Ectodermal cell (in vitro differentiated cells): ENCODE results near the gene CCDC192.

Experiments used
- H3K27ac ChIP-seq: 2 replicates; pipeline ENCODE4 v1.7.0; 2013; ENCODE audit warnings: mild to moderate bottlenecking, low read depth, low read length; ENCODE audit not compliant: insufficient read depth, poor library complexity, severe bottlenecking
- H3K27me3 ChIP-seq: 2 replicates; pipeline ENCODE4 v1.7.0; 2013; ENCODE audit warnings: mild to moderate bottlenecking, low read length; ENCODE audit not compliant: insufficient read depth, control insufficient read depth, poor library complexity, severe bottlenecking
- H3K36me3 ChIP-seq: one replicate; pipeline ENCODE4 v1.7.0; 2013; ENCODE audit warnings: low read length; ENCODE audit not compliant: control insufficient read depth, insufficient read depth
- H3K4me1 ChIP-seq: one replicate; pipeline ENCODE4 v1.7.0; 2013; ENCODE audit warnings: low read length; ENCODE audit not compliant: control insufficient read depth, insufficient read depth
- H3K4me3 ChIP-seq: 2 replicates; pipeline ENCODE4 v1.7.0; 2013; ENCODE audit warnings: low read depth, low read length, control low read depth; ENCODE audit not compliant: insufficient read depth
- H3K9me3 ChIP-seq: 2 replicates; pipeline ENCODE4 v1.7.0; 2013; ENCODE audit warnings: mild to moderate bottlenecking, low read length, moderate library complexity; ENCODE audit not compliant: control insufficient read depth
- WGBS, 2 experiments: methylation state at CpG; one replicate each; pipeline ENCODE4 v1.1.7; 2013; ENCODE audit warnings: missing lambda C conversion rate in 2 of 2; 5-methylcytosine and 5-hydroxymethylcytosine counted together

CCDC192 gene

GRCh38 chr5:127870914-127871313 lies 167.7 kb downstream of the CCDC192 start:
- no peaks in the 10 kb centered on the region for H3K27me3 ChIP-seq
- H3K4me3 ChIP-seq: no peak overlapping the region
- no peaks in the 10 kb centered on the region for H3K9me3 ChIP-seq
- no peaks in the 10 kb centered on the region for H3K36me3 ChIP-seq
- no peak overlapping the region for H3K27ac ChIP-seq
- 70 to 87% methylated on average over 4 of the region's 4 CpGs for WGBS, 2 experiments
- H3K4me1 ChIP-seq: peaks cover 5% of the 10 kb centered on the region

DNA sequence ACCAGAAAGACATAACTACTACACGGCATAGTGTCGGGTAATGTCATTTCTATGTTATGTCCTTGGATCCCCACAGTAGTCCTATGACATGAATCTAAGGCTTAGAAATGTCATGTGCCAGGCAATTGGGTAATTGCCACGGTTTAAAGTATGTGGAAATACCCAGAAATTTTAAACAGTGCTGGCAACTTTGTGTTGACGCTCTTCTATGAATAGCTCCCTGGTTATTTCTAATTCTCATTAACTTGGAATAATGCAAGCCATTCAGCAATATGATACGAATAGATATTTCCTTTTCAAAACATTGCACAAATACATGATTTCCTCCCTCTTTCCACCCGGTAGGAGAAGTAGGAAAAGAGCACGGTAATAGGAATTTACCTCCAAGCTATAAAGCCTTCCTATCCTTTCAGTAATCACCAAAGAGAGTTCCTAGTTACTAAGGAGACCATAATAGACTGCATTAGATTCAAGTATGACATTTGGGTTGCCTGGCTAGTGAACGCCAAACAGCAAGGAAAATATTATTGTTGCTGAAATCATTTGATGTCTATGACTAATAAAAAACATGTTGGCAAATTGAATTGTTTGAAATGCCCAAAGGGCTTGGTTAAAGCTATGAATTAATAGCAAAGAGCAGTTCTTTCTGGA lies 168.4 kb downstream of the CCDC192 start:
- Histone ChIP-seq H3K36me3 (no peaks in the 10 kb centered on the region), H3K4me3 (no peak overlapping the region), H3K27ac (no peak overlapping the region), H3K9me3 (no peaks in the 10 kb centered on the region), H3K4me1 (peaks cover 7% of the 10 kb centered on the region), H3K27me3 (no peaks in the 10 kb centered on the region)
- WGBS, 2 experiments: 79 to 89% methylated on average over 6 to 8 of the region's 8 CpGs

DNA sequence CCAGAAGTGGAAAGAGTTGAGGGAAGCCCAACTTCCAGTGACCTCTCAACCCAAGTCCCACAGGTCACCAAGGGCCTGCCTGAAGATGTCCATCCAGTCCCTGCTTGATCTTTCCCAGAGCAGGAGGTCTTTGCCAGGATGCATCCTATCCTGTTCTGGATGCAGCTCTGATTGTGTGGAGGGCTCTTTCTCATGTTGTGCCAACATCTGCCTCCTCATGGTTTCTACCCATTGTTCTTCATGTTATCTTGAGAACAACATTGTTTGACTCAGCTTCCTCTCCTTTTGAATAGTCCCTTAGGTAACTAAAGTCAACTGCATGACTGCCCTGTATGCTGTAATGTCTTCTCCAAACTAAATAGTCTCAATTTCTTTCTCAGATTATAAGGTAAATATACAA lies 169.3 kb downstream of the CCDC192 start:
- Histone ChIP-seq H3K36me3 (no peaks in the 10 kb centered on the region), H3K4me3 (no peak overlapping the region), H3K4me1 (peaks cover 7% of the 10 kb centered on the region), H3K27ac (no peak overlapping the region), H3K27me3 (no peaks in the 10 kb centered on the region), H3K9me3 (no peaks in the 10 kb centered on the region)

- 39 to 46% methylated on average over 7 to 8 of the region's 8 CpGs for WGBS, 2 experiments
- Histone ChIP-seq H3K4me1 (peaks cover 7% of the 10 kb centered on the region), H3K27ac (no peak overlapping the region), H3K9me3 (no peaks in the 10 kb centered on the region), H3K27me3 (no peaks in the 10 kb centered on the region), H3K4me3 (no peak overlapping the region), H3K36me3 (no peaks in the 10 kb centered on the region)
Measured at GRCh38 chr5:127875235-127876021, 172.2 kb downstream of the CCDC192 start.

GRCh38 chr5:127876384-127876783 lies 173.2 kb downstream of the CCDC192 start:
- Histone ChIP-seq H3K4me1 (peaks cover 7% of the 10 kb centered on the region), H3K9me3 (no peaks in the 10 kb centered on the region), H3K27me3 (no peaks in the 10 kb centered on the region), H3K36me3 (no peaks in the 10 kb centered on the region), H3K27ac (no peak overlapping the region), H3K4me3 (no peak overlapping the region)
- WGBS, 2 experiments: 89 to 92% methylated on average over 3 of the region's 3 CpGs

- Histone ChIP-seq H3K27ac (no peak overlapping the region), H3K9me3 (no peaks in the 10 kb centered on the region), H3K4me3 (no peak overlapping the region), H3K36me3 (no peaks in the 10 kb centered on the region), H3K27me3 (no peaks in the 10 kb centered on the region), H3K4me1 (peaks cover 7% of the 10 kb centered on the region)
- WGBS, 2 experiments: 73 to 75% methylated on average over 4 of the region's 4 CpGs
Measured at GRCh38 chr5:127878174-127878750, 175.1 kb downstream of the CCDC192 start.

DNA sequence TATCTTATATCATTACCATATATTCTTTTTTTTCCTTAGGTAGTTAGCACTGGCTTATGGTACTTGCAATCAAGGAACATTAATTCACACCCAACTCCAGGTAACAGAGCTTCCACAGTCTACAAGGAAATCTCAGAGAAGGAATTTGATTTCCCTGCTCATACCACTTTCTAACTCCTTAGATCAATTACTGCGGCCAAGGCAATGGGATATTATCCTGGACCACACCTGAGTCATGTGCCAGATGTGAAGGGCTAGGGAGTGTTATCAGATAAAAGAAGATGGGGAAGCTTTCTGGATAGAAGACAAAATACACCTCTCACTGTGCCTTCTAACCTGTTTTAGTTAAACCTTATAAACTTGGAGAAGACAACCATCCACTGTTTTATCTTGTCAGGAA lies 181.2 kb downstream of the CCDC192 start:
- H3K27ac ChIP-seq: no peak overlapping the region
- no peaks in the 10 kb centered on the region for H3K9me3 ChIP-seq
- WGBS, 2 experiments: 92 to 100% methylated on average over 1 of the region's 1 CpG
- H3K4me1 ChIP-seq: no peaks in the 10 kb centered on the region
- H3K36me3 ChIP-seq: no peaks in the 10 kb centered on the region
- no peaks in the 10 kb centered on the region for H3K27me3 ChIP-seq
- no peak overlapping the region for H3K4me3 ChIP-seq

DNA sequence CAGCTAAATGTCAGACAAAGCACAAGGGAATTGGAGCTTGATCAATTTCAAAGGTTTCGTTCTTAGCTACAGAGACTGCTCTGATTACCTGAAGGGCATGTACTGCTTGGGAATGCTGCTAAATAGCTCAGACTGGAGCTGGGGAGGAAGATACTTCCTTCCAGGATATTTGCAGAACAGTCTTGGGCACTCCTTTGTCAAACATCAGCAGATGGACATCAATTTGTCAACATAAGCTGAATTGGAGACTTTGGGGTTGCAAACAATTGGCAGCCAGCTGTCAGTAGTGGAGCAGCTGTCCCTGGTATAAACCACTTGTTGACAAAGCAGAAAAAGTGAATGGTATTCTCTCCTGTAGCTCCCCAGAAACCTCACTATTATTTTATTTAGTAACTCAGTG lies 182.0 kb downstream of the CCDC192 start:
- H3K27ac ChIP-seq: no peak overlapping the region
- H3K36me3 ChIP-seq: no peaks in the 10 kb centered on the region
- H3K9me3 ChIP-seq: no peaks in the 10 kb centered on the region
- no peaks in the 10 kb centered on the region for H3K4me1 ChIP-seq
- no peak overlapping the region for H3K4me3 ChIP-seq
- H3K27me3 ChIP-seq: no peaks in the 10 kb centered on the region
- WGBS, 2 experiments: 87 to 93% methylated on average over 1 of the region's 1 CpG

DNA sequence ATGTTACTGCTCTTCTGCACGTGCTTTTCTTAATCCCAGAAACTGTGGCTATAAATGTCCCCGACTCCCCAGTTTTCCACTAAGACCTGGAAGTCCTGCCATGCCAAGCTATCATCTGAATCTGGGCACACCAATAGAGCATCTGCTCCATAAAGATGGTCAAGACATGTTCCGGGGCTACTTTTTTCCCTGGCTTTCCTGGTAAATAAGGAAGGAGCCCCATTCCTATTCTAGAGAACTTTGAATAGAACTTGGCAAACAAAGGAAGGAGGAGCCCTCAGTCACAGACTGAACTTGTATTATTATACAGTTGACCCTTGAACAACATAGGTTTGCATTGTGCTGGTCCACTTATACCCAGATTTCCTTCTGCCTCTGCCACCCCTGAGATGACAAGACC lies 182.9 kb downstream of the CCDC192 start:
- 95 to 97% methylated on average over 3 of the region's 3 CpGs for WGBS, 2 experiments
- Histone ChIP-seq H3K27me3 (no peaks in the 10 kb centered on the region), H3K4me3 (no peak overlapping the region), H3K4me1 (no peaks in the 10 kb centered on the region), H3K9me3 (no peaks in the 10 kb centered on the region), H3K36me3 (no peaks in the 10 kb centered on the region), H3K27ac (no peak overlapping the region)

GRCh38 chr5:127887282-127887681 lies 184.1 kb downstream of the CCDC192 start:
- Histone ChIP-seq H3K27ac (no peak overlapping the region), H3K27me3 (no peaks in the 10 kb centered on the region), H3K9me3 (no peaks in the 10 kb centered on the region), H3K36me3 (no peaks in the 10 kb centered on the region), H3K4me1 (no peaks in the 10 kb centered on the region), H3K4me3 (no peak overlapping the region)
- 89% methylated on average over 1 of the region's 1 CpG; no CpG with 5 or more reads in 1 of the 2 experiments for WGBS, 2 experiments
